Stimulated activated CD8-positive, alpha-beta memory T cell treated with anti-CD3 and anti-CD28 coated beads, Interleukin-15, amount 100 ng/mL, for 4 hours (primary cell): ENCODE data around the gene RELL2.
A peak's percentile ranks its signal among the peaks of the same experiment; 100 is the strongest.

ENCODE experiments used
- DNase-seq, 2 donors: peaks; one replicate each; pipeline ENCODE4 v3.0.0-alpha.2; 2020; ENCODE audit warnings: low read depth in 2 of 2

RELL2 gene

DNA sequence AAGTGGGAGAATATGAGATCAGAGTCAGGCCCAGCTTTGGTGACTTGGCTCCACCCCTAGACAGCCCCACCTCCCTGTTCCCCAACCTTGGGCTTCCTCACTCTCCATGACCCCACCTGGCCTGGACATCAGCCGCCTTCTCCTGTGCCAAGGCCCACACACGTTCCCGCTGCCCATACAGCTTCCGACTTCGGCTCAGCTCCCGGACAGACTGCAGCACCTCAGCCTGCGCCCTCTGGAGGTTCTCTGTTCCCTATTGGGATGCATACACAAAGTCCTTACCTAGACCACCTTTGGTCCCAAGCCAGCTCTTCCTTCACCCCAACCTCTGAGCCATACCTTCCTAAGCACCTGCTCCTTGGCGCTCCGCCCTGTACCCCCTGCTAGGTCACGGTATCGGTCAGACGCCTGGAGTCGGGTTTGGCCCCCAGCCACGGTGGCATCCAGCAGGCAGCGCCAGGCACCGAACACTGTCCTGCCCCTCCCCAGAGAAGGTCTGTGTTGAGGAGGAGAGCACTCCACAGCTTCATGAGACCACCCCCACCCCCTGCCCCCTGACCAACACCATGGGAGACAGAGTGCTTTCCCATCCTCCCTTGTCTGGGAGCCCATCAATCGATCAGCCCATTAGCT, 12.4 kb downstream of the RELL2 start:
- no peak for DNase-seq

DNA sequence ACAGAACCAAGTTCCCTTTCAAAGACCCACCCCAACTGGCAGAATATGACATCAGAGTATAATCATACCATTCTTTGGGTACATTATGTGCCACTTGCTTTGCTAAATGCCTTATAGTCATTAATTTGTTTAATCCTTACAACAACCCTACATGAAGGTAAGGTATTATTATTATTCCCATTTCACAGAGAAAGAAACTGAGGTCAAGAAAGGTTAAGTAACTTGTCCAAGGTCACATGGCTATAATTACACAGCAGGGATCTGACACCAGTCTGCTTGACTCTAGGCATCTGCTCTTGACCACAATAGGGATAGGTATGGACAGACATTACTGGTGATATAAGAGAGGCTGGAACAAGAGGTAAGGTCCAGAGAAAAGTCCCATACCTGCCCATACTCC, 13.2 kb downstream of the RELL2 start:
- no peak for DNase-seq

DNA sequence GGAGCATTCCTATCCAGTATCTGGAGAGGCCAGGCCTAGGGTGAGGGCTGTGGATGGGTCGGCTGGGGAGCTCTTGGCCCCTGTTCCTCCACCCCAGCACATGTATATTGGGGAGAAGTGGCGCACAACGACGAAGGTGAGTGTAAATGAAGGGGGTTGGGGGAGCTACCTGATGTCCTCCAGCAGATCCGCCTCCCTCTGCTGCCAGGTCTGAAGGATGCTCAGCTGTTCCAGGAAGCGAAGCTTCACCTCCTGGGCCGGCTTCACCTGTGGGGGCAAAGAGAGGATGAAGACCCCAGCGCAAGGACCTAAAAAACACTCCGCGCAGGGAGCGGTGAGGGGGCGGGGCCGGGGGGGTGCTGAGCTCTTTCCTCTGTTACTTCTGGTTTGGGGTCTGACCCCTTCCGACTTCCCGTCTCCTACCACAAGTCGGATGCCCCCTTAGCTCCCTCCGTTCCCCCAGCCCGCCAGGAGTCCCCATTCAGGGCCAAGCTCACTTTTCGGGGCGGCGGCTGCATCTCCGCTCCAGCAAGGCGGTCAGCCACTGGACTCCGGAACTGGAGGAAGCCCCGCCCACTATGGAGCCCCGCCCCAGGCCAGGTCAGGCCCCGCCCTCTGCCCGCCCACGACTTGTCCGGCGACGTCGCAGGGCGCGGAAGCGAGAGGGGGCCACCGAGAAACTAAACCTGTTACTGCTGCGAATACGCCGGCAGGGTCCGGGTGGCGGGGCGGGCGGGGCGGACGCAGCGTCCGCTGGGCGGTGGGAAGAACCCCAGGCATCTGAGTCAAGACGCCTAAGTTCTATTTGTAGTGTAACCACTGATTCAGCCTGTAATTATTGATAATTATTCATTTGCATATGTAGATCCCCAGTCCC, 14.3 kb downstream of the RELL2 start, which contains the start of gene FCHSD1:
Gene FCHSD1, minus strand, starts transcription at position 568 of the 877 bp plus-strand sequence. Its CDS starts 50 bp downstream, at position 518.
- DNase-seq, result peak; percentile 61 to 67

DNA sequence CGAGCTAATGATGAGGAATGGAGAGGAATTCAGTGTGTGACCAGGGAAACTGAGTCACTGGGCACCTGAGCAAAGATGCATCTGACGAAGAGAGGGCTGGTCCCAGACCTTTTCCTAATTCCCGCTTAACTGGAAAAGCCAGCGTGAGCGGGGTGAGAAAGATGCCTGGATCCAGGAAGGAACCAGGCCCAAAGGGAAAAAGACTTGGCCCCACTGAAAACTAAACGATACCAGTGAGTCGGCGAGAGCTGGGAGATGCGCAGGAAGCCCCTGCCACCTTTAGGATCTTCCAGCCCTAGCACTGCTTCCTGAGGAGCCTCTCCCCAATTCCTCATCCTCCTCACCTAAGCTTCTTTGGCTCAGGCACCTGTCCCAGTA, 14.9 kb downstream of the RELL2 start:
- no peak for DNase-seq

DNA sequence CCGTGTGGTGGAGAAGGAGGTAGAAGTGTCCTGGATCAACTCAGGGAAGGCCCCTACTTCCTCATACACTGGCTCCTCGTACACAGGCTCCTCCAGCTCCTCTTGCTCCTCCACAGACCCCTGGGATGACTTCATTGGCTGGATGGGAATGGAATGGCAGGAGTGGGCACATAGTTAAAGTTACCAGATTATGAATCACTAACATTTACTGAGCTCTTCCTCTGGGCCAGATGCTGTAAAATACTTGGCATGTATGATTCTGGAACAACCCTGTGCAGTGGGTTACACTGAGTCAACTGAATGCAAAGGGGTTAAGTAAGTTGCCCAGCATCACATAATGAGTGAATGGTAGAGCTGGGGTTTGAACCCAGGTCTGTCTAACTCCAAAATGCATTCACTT, 17.5 kb downstream of the RELL2 start:
- no peak for DNase-seq

DNA sequence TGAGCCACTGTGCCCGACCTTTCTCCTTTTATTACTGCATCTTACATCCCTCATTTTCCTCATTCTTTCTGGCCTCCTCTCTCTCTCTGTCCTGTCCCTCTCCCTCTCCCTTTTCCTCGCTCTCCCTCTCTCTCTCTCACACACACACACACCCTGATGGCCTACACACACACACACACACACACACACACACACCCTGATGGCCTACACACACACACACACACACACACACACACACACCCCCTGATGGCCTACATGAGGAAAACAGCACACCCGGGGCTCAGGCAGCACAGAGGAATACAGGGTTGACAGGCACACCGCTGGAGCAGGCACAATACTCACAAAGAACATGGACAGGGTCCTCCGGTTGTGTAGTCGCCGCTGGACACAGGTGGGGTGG, 18.2 kb downstream of the RELL2 start:
- DNase-seq, result no peak

DNA sequence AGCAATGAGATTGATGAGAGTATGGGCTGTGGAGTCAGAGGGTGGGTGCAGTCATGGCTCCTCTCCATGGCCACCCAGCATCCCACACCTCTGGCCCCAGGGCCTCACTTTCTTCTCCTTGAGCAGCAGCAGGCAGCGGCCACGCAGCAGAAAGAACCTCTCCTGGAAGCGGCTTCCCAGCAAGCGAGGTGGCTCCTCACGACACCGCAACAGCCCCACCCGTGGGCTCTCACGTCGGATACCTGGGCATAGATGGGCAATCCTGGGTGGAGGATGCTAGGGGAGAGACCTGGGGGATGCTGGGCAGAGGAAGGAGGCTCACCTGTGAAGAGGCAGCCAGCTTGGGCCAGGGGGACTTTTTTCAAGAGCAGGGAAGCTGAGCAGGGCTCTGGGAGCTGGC, 19.6 kb downstream of the RELL2 start:
- DNase-seq, result no peak

DNA sequence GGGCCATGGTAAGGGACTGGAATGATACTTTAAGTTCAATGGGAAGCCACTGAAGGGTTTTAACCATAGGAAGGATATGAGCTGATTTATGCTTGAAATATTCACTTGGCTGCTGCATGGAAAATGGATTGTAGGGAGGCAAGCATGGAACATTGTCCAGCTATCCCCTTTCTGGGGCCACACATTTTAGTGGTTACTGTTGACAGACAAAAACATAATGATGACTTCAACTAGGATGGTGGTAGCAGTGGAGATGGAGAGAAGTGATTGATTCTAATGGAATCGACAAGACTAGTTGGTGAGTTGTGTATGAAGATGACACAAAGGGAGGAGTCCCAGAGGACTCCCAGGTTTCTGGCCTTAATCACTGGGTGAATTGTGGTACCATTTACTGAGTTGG, 20.6 kb downstream of the RELL2 start:
- no peak for DNase-seq

DNA sequence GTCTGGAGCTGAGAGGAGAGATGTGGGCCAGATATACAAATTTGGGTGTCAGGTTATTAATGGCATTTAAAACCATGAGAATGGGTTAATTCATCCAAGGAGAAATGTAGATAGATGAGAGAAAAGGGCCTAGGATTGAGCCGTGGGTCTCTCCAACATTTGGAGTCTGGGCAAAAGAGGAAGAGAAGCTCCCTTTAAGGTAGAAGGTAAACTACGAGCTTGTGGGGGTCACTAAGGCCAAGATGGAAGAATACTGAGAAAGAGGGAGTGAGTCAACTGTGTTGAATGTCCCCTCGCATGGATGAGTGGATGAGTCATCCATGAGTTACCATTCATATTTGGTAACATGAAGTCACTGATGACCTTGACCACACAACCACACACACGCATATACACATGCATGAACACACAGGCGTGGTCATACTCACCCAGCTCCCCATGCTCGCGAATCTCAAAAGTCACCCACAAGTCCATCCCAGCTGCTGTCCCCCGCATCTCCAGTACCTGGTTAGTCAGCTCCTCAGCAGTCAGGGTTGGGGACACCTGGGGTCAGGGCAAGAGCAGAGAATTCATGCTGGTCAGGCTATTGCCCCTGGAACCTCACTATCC, 21.2 kb downstream of the RELL2 start:
- DNase-seq, result no peak

DNA sequence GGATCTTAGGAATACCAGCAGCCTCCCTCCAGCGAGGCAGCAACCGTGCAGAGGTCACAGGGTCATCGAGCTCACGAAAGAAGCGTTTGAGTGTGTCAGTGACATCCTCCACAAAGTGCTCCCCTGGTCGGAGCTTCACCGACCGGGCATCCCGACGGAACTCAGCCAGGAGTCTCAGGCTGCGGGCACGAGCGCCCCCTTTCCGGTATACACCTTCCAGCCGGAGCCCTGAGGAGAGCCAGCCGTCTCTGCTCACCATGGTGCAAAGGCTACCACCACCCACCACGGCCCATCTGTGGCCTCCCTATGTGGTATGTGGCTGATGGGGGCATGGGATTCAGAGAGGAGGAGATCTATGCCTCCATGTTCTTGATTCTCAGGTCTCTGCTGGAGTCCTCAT, 25.2 kb downstream of the RELL2 start:
- DNase-seq, result no peak

DNA sequence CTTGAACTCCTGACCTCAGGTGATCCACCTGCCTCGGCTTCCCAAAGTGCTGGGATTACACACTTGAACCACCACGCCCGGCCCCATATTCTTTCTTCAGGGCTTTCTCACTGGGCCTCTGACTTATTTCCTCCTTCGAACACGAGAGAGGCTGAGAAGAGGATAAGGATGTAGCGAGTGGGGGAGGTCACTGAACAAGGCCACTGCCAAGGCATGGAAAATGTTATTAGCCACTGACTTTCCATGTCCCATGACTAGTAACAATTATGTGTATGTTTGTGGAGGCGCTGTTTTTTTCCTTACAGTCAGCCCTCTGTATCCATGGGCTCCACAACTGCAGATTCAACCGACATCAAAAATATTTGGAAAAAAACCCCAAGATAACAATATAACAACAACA, 26.7 kb downstream of the RELL2 start:
- DNase-seq, result no peak

DNA sequence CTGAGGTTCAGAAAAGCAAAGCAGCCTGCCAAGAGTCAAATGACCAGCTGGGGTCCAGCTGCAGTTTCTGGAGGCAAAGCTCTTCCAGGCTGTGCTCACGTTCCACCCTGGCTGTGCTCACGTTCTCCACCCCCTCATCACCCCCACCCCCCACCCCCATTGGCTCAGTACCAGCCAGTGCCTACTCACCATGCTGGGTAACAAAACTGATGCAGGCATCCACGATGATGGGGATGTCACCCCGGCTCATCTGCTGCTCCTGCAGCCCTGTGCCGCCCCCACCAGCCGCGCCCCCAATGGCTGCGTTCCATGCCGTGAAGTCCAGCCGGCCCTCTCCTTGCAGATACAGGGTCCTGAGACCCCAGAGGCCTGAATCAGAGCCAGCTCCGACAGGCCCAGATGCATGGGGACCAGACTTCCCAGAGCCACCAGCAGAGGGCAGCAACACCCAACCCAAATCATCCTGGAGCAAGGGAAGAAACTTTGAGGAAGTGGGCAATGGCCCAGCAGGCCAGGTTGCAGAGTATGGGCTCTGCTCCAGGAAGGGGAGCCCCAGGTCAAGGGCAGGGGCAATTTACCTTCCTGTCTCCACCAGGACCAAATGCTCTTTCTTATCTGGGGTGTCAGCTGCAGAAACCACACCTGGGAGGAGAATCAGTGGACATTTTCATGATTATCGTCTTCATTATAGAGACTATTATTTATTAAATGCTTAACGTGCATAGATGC, 28.1 kb downstream of the RELL2 start:
- DNase-seq, result peak; percentile 36 to 38

DNA sequence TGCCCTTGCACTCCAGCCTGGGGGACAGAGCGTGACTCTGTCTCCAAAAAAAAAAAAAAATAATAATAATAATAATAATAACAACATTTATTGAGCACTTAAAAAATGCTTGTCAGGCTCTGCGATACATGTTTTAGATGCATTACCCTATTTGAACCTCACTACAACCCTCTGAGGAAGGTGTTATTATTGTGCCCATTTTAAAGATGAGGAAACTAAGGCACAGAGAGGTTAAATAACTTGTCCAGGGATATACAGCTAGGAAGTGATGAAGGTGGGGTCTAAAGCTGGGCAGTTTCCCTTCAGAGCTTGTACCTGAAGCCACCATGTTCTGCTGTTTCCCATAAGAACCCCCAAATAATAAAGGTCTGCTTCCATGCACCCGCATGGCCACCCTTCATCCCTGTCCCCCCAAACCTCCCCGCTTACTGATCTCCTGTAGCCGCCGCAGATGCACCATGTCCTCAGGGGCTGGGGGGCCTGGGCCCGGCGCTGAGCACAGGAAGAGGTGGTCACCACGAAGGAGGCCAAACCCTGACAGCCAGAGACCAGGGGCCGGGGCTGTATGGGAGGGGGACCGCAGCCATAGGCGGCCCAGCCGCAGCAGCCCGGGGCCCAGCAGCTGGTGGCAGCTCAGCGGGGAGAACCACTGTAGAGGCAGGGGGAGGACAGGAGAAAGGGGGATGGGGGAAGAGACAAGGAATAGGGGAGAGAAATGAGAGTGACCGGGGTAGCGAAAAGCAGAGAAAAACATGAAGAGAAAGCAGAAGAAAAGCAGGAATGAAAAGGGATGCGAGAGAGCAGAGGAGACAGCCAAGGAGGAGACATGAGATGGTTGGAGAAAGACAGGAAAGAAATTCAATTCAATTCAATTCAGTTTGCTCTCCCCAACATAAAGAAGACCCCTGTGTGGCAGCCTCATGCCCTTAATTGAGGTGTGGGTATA, 29.5 kb downstream of the RELL2 start:
- no peak for DNase-seq

DNA sequence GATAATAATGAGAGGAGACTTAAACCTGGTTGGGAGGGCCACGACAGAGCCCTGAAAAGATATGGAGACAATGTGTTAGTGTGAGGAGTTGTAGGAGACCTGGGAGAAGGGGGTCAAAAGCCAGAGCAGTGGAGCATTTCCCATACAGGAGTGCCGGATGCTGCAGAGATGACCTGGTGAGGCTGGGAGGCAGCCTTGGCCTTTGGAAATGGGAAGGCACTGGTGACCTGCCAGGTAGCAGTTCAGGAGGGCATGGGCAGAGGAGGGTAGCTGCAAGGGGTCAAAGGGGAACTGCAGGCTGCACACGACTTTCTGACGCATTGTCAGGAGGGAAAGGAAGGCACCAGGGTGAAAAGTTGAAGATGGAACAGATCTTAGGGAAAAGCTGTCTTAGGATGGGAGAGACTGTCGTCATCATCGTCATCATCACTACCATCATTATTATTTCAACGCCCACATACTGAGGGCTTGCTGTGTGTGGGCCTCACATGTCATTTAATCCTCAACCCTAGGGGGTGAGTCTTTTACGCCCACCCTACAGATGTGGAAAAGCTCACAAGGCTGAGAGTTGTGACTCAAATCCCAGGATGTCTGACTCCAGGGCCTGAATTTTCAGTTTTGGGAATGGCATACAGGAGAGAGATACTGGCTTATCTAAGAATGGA, 31.9 kb downstream of the RELL2 start:
- no peak for DNase-seq

DNA sequence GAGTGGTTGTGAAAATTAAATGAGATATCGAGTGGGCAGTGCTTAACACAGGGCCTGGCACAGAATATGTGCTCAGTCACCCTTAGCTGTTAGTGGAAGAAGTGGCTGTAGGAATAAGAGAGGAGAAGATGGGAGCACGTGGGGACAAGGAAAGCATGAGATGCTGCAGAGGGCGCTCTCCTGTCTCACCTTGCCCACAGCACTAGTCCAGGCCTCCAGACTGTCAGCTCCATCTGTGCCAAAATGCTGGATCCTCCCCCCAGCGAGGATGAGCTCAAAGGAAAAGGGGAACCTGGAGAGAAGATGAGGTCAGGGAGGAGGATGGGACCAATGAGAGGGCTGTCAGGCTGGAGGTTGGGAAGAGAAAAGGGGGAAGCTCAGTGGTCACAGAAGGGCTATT, 32.7 kb downstream of the RELL2 start:
- no peak for DNase-seq

DNA sequence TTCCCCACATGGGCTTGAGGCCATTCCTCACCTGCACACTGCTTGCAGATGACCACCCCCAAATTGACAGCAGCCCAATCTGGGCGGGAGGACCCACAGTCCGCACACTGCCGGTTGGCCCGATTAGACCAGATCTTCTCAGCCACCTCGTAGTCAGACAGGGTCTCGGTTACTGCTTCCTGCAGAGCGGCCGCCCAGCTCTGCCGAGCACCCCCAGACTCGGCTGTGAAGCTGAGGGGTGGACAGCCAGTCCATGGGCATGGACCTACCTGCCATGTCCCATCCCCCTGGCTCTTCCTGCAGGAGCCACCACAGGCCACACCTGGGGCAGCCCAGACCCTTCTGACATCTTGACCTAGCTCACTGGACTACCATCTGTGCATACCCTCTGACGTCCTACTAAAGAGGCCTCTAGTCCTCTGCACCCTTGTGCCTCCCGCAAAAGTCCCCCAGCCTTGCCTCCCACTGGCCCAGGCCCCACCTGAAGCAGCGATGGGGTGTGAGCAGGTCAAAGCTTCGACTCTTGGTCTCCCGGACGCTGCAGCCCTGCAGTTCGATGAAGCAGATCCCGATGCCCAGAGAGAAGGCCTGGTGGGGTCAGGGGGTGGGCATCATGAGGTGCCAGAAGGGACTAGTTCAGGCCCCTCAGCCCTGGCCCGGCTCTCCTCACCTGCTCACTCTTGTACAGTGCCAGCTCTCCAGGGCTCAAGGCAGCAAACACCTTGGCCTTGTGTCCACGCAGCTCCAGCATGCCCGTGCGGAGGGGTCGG, 35.5 kb downstream of the RELL2 start:
- DNase-seq, result no peak

DNA sequence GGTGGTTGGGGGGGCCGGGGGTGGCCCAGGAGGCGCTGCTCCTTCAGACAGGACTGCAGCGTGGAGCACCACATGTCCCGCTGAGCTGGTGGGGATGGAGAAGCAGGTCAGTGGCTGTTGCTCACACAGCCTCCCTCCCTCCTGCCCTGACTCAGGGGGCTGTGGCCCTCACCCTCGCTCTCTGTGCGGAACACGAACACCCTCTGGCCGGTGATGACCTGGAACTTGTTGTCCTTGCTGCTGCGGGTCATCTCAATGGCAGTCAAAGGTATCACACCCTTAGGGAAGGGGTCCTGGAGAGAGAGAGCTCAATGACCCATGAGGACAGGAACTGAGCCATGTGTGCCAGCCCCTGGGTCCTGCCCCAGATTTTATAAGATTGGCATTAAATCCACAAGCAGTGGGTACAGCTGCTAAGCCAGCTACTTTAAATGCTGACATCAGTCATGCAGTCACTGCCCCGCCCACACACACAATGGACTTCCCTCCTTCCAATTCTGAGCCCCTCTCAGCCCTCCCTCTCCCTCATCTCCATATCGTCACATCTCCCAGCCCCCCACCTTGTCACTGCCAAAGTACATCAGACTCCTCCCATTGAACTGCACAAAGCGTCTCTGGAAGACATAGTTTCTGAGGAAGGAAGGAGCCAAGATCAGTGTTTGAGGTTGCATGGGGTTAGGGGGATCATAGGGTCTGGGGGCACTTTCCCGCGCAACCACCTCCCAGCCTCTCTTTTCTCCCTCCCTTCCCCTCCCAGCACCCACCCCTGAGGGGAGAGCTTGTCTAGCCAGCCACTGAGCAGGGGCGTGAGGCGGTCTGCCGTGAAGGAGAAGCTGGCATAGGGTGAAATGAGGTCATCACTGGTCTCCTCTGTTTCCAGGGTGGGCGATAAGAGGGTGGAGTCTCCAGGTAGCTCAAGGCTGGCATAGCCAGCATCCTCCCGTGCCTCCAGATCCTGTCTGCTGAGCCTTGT, 36.3 kb downstream of the RELL2 start:
- no peak for DNase-seq

DNA sequence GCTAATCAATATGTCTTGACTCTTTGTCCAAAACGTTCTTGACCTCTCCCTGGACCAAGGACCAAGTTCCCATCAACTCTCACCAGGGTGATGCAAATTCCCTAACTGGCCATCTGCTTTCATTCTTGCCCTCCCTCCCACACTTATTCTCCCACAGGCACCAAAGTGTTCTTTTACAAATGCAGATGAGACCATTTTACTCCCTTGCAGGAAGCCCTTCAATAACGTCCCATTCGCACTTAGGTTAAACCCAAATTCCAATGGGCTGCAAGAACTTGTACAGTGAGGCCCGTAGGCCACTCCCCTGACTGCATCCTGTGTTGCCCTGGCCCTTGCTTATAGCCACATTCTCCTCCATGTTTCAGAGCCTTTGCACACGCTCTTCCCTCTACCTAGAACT, 38.0 kb downstream of the RELL2 start:
- no peak for DNase-seq

DNA sequence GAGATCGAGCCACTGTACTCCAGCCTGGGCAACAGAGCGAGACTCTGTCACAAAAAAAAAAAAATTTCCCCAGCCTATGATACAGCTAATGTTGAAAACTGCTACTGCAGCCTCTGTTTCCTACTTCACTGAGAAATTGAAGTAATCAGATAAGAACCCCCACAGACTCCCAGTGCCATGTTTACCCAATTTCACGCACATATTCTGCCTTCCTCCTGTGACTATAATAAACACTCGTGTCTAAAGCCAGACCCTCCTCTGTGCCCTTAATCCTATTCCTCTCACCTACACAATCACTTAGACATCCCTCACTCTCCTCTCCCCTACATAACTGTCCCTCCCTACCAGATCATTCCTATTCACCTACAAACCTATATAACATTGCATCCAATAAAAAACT, 38.9 kb downstream of the RELL2 start:
- DNase-seq, result no peak
